Kasumi-1 (cell line): ENCODE measurements around the gene PLD6.
"Not testable (repeated sequence)": the region's sequence is repeated elsewhere in the genome, so short reads cannot be mapped to it uniquely, and the experiment has no call there.

Source experiments
- DNase-seq, 2 experiments: peaks; one replicate each; lab custom pipeline; 2025; lab: John Stamatoyannopoulos, UW

Gene PLD6

DNA sequence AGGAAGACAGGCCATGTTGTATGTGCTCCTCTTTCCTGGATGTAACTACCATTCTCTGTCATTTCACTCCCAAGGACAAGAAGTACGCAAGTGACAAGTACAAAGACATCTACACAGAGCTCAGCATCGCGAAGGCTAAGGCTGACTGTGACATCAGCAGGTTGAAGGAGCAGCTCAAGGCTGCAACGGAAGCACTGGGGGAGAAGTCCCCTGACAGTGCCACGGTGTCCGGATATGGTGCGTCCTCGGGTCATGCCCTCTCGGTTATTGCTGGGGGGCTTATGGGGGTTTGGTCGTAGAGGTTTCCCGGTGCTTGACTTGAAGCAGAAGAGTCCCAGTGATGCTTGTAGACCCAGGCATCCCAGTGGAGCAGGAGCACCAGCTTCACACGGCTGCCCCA, 29.0 kb downstream of the PLD6 start:
- DNase-seq, result no peak

DNA sequence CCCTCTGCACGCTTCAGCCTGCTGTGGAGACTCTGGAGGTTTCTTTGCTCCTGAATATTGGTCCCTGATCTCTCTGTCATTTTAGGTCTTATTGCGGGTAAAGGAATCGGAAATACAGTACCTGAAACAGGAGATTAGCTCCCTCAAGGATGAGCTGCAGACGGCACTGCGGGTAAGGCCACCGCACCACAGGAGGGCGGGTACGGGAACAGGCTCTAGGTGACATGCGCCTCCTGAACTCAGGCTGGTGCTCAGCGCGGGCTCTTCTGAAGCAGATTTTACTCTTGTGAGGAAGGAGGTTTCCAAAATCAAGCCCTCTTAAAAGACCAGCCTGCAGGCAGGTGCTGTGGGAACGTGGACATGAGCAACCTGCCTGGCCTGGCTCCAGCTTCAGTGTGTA, 29.8 kb downstream of the PLD6 start:
- no peak for DNase-seq

DNA sequence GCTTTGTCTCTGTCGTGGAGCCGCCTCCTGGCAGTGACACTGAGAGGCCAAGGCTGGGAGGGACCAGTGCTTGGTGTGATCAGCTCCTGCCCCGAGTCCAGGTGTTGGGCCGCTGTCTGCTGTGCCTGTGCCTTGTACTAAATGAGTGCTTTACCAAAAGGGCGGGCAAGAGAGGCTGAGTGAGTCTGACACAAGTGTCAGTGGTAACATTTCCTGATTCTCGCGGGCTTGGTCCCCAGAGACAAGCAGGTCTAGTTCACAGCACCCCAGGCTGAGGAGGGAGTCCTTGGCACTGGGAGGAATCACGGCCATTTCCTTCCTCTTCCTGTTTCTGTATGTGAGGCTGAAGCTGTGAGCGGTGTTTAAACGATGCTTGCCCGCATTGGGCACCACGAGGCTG, 30.2 kb downstream of the PLD6 start:
- DNase-seq, result no peak

DNA sequence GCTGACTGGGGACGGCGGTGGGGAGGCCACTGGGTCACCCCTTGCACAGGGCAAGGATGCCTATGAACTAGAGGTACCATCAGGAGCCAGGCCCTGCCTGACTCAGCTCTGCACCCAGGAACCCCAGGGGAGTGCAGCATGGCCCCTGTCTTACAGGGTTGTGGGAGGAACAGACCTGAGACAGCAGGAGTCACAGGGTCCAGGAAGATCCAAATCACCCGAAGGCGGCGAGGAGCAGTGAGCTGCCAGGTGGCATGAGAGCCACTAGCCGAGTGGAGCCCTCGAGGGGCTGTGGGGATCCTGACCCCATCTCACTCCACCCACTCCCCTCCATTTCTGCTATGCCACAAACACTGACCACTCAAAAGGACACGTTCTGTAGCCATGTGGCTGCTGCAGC, 30.8 kb downstream of the PLD6 start:
- DNase-seq, result no peak

DNA sequence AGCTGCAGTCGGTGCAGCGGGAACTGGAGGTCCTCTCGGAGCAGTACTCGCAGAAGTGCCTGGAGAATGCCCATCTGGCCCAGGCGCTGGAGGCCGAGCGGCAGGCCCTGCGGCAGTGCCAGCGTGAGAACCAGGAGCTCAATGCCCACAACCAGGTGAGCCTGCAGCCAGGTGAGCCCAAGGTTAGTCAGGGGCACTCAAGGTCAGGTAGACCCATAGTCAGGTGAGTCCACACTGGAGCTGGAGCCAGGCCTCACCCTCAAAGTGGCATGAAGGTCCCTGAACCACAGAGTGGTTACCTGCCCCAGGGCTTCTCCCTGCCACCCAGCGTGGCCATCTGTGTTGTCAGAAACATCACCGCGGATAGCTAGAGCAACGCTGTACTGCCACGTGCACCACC, 32.2 kb downstream of the PLD6 start:
- no peak for DNase-seq

DNA sequence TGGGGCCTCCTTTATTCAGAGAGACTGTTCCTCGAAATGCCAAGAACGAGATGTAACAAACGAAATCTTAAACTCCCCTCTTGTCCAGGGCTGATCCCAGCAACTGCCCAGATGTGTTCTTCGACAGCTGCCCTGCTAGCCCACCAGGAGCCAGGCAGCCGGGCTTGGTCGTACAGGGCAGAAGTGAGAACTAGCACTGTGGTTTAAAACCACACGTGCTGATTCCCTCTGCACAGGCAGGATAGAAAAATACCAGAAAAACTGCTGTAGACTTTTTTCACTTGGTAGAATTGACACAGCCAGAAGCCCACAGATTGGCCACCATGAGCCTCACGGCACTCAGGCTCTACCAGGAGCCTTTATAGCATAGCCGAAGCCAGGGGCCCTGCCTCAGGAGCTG, 33.1 kb downstream of the PLD6 start:
- DNase-seq, result no peak

DNA sequence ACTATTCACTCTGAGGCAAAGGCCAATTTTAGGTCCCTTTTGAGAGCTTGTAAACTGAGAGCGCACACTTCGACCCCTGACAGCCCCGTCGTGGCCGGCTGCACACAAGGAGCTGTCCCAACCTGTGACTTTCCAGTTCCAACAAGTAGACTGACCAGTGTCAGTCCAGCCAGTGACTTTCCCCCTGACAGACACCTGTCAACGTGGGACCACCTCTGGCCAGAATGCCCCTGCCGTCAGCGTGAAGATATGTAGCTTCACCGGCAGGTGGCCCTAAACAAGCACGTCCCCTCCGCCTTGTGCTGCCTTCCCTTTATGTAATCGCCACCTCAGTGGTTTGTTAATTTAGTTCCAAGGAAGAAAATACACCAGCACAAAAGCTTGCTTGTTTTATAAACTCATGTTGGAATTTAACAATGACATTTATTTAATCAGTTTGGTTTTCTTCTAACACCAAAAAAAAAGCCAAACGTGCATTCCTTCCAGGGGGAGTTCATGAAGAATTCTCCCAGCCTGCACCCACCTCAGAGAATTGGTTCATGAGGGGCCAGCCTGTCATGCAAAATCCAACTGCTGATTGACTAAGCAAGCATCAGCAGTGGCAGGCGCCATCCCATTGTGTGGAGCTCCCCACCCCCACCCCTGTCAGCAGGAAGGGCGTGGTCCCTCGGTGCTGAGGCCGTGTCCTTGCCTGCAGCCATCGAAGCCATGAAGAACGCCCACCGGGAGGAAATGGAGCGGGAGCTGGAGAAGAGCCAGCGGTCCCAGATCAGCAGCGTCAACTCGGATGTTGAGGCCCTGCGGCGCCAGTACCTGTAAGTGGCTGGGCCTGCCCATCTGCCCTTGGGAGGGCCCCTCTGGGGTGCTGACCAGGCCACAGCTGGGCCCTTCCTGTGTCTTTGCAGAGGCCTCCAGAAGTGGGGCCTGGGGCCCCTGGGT, 33.9 kb downstream of the PLD6 start:
- DNase-seq, result no peak

DNA sequence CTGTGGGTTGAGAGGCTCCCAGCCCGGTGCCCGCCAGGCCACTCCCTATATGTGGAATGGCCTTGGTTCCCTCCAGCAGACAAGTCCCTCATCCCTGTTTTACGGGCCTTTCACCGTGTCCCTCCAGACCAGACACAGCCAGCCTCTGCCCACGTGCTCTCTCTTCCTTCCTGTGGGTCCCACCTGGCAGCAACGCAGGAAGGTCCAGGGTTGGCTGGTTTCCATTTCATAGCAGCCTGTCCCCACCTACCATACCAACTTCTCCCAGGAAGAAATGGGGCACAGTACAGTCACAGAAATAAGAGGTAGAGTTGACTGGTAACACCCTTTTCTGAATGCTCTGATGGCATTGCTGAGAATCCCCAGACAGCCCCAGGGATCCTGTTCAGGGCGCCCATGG, 34.9 kb downstream of the PLD6 start:
- DNase-seq, result no peak

DNA sequence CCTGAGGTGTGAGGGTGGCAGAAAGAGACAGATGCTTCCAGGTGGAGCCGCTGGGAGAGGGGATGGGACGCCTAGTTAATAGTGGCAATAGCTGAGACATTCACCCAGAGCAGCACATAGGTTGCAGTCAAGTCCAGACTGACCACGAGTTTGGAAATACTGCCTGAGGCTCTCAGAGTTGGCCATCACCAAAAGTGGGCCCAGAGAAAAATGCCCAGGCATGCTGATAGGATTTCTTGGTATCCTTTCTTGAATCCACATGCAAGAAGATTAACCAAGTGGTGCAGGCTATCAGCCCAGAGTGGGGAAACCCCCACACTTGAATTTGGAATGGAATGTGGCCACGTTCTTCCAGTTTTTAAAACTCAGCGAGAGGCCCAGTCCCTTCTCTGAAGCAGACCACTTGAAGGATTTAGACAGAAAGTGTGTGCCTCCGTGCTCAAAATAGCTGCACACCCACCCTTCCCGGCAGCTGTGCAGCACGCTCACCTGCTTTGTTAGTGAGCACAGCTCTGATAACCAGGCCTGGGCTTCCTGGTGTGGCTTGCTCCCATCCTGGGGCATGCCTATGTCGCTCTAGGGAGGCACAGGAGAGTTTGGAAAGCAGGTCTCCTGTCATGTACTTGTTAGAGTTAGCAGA, 35.7 kb downstream of the PLD6 start:
- DNase-seq, result no peak

DNA sequence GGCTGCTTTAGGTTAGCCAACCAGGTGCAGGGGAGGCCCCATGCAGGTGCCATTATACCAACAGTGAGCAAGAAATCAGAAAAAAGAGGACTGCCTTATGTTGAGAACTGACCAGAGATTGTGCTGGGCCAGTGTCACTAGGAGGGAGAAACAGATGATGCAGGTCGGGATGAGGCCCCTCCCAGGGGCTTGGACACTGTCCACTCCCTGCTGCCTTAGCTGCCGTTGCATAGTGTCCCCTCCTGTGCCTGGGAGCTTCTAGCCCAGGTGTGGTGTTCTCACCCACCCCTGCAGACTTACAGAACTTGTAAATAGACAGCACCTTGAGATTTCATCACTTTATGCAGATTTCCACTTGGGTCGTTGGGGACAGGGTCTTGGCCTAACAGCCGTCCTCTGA, 36.7 kb downstream of the PLD6 start:
- DNase-seq, result no peak

DNA sequence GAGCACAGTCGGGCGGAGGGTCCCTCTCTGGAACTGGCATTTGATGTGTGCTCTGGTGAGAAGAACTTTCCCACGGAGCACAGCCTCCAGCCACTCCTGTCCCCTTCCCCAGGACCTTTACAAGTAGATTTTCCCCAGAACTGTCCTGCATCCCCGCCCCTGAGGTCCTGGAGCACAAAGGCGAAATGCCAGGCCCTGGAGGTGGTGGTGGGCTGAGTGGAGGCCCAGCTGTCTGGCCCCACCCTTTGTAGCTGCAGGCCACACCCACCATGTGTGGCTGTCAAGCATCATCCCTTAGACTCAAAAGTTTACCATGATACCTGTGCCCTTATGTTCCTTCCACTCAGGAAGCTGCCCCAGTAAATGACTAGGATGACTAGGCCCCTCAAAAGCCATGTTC, 37.7 kb downstream of the PLD6 start:
- no peak for DNase-seq

DNA sequence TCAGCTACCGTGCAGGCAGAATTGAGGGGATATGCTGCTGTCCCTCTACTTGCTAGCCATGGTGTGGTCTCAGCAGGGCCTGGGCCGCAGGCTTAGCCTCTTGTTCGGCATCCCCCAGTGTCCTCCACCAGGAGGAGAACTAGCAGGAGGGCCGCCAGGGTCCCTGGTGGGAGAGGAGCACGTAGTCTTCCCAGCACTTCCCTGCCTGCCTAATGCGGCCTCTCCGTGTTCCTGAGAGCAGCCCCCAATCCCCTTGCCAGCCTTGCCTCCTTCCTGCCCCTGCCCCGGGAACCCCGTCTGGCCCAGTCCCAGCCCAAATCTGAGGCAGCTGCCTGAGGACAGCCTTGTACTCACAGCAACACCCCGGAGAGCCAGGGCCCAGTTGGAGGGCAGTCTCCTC, 38.1 kb downstream of the PLD6 start:
- no peak for DNase-seq

DNA sequence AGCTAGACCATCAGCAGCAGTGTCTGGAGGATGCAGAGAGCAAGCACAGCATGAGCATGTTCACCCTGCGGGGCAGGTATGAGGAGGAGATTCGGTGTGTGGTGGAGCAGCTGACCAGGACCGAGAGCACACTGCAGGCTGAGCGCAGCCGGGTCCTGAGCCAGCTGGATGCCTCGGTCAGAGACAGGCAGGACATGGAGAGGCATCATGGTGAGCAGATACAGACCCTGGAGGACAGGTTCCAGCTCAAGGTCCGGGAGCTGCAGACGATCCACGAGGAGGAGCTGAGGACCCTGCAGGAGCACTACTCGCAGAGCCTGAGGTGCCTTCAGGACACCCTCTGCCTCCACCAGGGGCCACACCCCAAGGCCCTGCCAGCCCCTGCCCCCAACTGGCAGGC, 38.8 kb downstream of the PLD6 start:
- DNase-seq, result no peak

DNA sequence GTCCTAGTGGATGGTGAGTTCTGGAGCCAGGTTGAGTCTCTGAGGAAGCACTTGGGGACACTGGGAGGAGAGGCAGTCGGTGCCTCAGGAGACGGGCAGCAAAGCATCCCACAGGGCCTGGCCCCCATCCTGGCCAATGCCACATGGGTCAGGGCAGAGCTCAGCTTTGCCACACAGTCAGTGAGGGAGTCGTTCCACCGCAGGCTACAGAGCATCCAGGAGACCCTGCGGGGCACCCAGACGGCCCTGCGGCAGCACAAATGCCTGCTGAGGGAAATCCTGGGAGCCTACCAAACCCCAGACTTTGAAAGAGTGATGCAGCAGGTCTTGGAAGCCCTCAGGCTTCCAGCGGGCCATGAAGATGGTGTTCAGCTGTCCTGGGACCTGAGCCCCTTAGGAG, 39.7 kb downstream of the PLD6 start:
- no peak for DNase-seq

DNA sequence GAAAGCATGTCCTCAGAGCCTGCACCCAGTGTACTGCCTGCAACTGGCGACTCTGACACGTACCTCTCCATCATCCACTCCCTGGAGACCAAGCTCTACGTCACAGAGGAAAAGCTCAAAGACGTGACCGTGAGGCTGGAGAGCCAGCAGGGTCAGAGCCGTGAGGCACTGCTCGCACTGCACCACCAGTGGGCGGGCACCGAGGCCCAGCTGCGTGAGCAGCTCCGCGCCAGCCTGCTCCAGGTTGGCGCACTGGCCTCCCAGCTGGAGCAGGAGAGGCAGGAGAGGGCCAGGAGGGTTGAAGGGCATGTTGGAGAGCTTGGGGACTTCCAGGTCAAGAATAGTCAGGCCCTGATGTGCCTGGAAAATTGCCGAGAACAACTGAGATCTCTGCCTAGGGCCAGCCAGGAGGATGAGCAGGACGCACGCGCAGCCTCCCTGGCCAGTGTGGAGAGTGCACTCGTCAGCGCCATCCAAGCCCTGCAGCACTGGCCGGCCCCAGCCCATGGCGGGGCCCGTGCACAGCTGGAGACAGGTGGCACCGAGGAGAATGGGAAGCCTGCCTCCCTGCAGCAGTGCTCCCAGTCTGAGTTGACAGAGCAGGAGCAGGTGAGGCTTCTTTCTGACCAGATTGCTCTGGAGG, 40.3 kb downstream of the PLD6 start:
- no peak for DNase-seq

DNA sequence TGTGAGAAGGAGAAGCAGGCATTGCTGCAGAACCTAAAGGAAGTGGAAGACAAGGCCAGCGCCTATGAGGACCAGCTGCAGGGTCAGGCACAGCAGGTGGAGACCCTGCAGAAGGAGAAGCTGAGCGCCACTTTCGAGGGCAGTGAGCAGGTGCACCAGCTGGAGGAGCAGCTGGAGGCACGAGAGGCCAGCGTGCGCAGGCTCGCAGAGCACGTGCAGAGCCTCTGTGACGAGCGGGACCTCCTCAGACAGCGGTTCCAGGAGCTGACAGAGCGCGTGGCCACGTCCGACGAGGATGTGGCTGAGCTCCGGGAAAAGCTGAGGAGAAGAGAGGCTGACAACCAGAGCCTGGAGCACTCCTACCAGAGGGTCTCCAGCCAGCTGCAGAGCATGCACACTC, 41.5 kb downstream of the PLD6 start:
- no peak for DNase-seq

DNA sequence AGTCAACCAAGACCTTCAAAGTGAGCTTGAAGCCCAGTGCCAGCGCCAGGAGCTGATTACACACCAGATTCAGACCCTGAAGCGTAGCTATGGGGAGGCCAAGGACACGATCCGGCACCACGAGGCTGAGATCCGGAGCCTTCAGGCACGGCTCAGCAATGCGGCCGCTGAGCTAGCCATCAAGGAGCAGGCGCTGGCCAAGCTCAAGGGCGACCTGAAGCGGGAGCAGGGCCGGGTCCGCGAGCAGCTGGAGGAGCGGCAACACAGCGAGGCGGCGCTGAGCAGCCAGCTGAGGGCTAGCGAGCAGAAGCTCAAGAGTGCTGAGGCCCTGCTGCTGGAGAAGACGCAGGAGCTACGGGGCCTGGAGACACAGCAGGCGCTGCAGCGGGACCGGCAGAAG, 42.0 kb downstream of the PLD6 start:
- no peak for DNase-seq

DNA sequence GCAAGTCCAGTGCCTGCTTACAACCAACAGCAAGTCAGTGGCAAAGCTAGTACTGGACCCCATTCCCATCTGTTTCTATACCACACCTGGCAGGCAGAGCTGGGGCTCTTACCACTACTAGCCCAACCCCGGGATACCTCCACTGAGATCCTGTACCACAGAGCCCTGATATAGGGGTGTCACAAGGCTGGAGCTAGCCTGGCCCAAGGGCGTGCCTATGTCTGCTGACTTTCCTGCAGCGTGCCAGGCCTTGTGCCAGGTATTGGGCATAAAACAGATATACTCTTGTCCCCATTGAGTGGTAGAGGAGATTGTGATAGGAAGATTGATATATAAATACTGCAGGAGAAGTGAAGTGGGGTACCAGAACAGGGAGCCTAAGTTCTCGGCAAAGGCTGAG, 44.4 kb downstream of the PLD6 start:
- DNase-seq, result no peak

DNA sequence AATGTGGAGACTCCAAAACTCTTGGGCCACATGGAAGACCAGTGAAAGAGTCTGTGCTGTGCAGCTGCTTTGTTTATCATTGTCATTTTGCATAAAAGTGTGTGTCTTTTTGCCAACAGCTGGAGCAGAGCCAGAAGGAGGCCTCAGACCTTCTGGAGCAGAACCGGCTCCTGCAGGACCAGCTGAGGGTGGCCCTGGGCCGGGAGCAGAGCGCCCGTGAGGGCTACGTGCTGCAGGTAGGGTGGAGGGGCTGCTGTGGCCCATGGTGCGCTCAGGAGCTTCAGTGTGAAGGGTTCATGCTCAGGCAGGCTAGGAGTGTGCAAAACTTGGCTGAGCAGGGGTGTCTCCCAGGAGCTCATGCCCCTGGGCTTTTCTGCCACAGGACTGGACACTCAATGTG, 45.0 kb downstream of the PLD6 start:
- no peak for DNase-seq

DNA sequence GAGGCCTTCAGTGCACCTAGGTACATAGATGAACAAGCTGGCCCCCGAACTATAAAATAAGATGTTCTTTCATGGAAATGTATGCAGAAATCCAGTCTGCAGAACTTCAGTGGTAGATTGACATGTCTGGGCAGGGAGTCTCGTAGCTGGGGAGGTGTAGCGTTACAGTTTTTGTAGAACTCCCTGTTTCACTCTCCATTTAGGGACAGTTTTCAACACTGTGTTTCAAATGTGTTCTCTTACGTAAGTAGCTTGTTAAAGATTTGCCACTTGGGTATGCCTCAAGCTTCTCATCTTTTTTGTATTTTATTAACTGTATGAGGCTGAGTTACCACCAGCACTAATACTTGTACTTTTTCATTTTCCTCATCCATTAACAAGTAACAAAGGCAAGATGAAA, 46.6 kb downstream of the PLD6 start:
- no peak for DNase-seq

DNA sequence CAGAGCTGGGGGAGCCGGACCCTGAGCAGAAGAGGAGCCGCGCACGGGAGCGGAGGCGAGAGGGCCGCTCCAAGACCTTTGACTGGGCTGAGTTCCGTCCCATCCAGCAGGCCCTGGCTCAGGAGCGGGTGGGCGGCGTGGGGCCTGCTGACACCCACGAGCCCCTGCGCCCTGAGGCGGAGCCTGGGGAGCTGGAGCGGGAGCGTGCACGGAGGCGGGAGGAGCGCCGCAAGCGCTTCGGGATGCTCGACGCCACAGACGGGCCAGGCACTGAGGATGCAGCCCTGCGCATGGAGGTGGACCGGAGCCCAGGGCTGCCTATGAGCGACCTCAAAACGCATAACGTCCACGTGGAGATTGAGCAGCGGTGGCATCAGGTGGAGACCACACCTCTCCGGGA, 47.6 kb downstream of the PLD6 start:
- not testable (repeated sequence) for DNase-seq

DNA sequence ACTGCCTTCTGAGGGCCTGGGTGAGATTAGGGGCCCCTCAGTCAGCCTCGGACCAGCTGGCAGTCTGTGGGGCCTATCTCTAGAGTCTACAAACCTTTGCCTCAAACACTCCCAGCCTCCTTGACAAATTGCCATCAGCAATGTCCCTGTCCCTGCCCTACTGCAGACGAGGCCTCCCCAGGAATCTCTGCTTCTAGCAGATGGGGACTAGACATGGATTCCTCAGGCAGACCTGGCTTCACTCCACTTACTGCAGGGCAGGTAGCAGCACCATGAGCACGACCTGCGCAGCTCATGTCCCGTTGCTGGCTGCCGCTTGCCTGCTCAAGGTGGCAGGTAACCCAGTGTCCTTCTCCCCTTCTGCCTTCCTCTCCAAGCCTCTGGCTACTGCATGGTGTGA, 49.1 kb downstream of the PLD6 start:
- no peak for DNase-seq

DNA sequence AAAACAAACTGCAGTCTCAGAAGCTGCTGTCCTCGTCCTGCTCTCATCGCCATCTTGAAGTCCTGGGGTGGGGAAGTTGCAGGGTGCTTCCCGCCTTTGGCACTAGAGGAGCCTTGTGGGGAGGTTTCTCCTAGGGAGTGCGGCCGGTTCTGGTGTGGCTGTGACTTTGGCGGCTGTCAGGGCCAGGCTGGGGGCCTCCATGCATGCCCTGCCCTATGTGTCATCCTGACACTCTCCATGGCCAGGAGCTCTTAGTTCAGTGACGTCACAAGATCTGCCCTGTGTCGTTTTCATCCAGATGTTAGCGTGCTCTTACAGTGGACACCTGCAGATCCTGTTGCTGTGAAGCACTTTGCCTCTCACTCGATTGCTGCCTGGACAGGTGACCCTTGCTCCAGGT, 49.6 kb downstream of the PLD6 start:
- DNase-seq, result no peak
